HEK293 (cell line): ENCODE measurements around the gene LCN9.

Source experiments
- CTCF ChIA-PET: fragments of 350-600 bp; formaldehyde crosslinking; extraction: SDS; loops from one replicate; lab custom pipeline; 2021; ENCODE audit warnings: antibody characterized with exemption; lab: Yijun Ruan, JAX
- POLR2A ChIA-PET: fragments of 300-600 bp; formaldehyde crosslinking; extraction: SDS; loops from one replicate; lab custom pipeline; 2020; ENCODE audit warnings: antibody characterized with exemption, inconsistent platforms; lab: Yijun Ruan, JAX
- H3K27ac ChIP-seq: fragments of 200-500 bp; sonication (Bioruptor generic); 2 replicates; pipeline ENCODE4 v1.5.1; 2014; ENCODE audit warnings: low read depth, low read length, control low read depth, inconsistent platforms; ENCODE audit errors: extremely low read depth
- H3K36me3 ChIP-seq, 2 experiments: fragments of 200-500 bp in 1 of 2; sonication (Bioruptor generic) in 1 of 2; 1 replicate in 1 of 2; 2 replicates in 1 of 2; pipeline ENCODE4 v1.5.1; 2014 to 2017; ENCODE audit warnings: inconsistent platforms in 2 of 2, low read length in 2 of 2; ENCODE audit not compliant: control insufficient read depth in 2 of 2, insufficient read depth in 1 of 2
- H3K4me1 ChIP-seq: fragments of 200-500 bp; sonication (Bioruptor generic); 2 replicates; pipeline ENCODE4 v1.5.1; 2014; ENCODE audit warnings: mild to moderate bottlenecking, low read length, inconsistent platforms; ENCODE audit not compliant: control insufficient read depth, insufficient read depth
- H3K4me3 ChIP-seq: 2 replicates; pipeline ENCODE4 v1.5.1; 2011; ENCODE audit warnings: low read depth, mild to moderate bottlenecking, control low read depth, low read length, moderate library complexity
- H3K9me3 ChIP-seq: fragments of 200-500 bp; sonication (Bioruptor generic); 2 replicates; pipeline ENCODE4 v1.5.1; 2014; ENCODE audit warnings: low read depth, low read length, inconsistent platforms; ENCODE audit not compliant: control insufficient read depth, insufficient read depth
- GLIS1 ChIP-seq: fragments of 450-650 bp; formaldehyde crosslinking; IDR thresholded peaks from 2 replicates; pipeline ENCODE4 v1.5.1; 2016; ENCODE audit warnings: missing biosample characterization, missing genetic modification characterization
- KLF8 ChIP-seq: fragments of 450-650 bp; formaldehyde crosslinking; IDR thresholded peaks from 2 replicates; pipeline ENCODE4 v1.5.1; 2016; ENCODE audit warnings: missing biosample characterization, missing genetic modification characterization
- SCRT1 ChIP-seq: fragments of 450-650 bp; formaldehyde crosslinking; IDR thresholded peaks from 2 replicates; pipeline ENCODE4 v1.5.1; 2016; ENCODE audit warnings: missing biosample characterization, missing genetic modification characterization, borderline replicate concordance
- SETDB1 ChIP-seq: IDR thresholded peaks from one replicate; pipeline ENCODE4 v1.6.1; 2017; ENCODE audit warnings: mild to moderate bottlenecking, low read length, moderate library complexity, mixed read lengths; ENCODE audit not compliant: insufficient read length
- WT1 ChIP-seq: fragments of 450-650 bp; formaldehyde crosslinking; IDR thresholded peaks from 2 replicates; pipeline ENCODE4 v1.5.1; 2016; ENCODE audit warnings: missing biosample characterization, missing genetic modification characterization
- YY1 ChIP-seq: fragments of 450-650 bp; formaldehyde crosslinking; IDR thresholded peaks from 2 replicates; pipeline ENCODE4 v1.5.1; 2018; ENCODE audit warnings: missing biosample characterization, missing genetic modification characterization
- ZEB2 ChIP-seq: fragments of 450-650 bp; formaldehyde crosslinking; IDR thresholded peaks from 2 replicates; pipeline ENCODE4 v1.5.1; 2016; ENCODE audit warnings: missing biosample characterization, missing genetic modification characterization
- ZIC2 ChIP-seq: fragments of 450-650 bp; formaldehyde crosslinking; IDR thresholded peaks from 2 replicates; pipeline ENCODE4 v1.5.1; 2016; ENCODE audit warnings: missing biosample characterization, missing genetic modification characterization
- ZNF248 ChIP-seq: fragments of 450-650 bp; formaldehyde crosslinking; IDR thresholded peaks from 2 replicates; pipeline ENCODE4 v1.5.1; 2017; ENCODE audit warnings: missing biosample characterization, missing genetic modification characterization
- ZNF350 ChIP-seq: fragments of 450-650 bp; formaldehyde crosslinking; IDR thresholded peaks from 2 replicates; pipeline ENCODE4 v1.5.0; 2017; ENCODE audit warnings: missing biosample characterization, mild to moderate bottlenecking, missing genetic modification characterization
- ZNF37A ChIP-seq: fragments of 450-650 bp; IDR thresholded peaks from 2 replicates; pipeline ENCODE4 v1.5.1; 2018; ENCODE audit warnings: missing biosample characterization, missing genetic modification characterization
- ZNF394 ChIP-seq: fragments of 450-650 bp; formaldehyde crosslinking; IDR thresholded peaks from 2 replicates; pipeline ENCODE4 v1.5.1; 2016; ENCODE audit warnings: missing biosample characterization, missing genetic modification characterization, mild to moderate bottlenecking, moderate library complexity, borderline replicate concordance
- ZNF473 ChIP-seq: fragments of 450-650 bp; formaldehyde crosslinking; IDR thresholded peaks from 2 replicates; pipeline ENCODE4 v1.5.1; 2017; ENCODE audit warnings: missing biosample characterization, missing genetic modification characterization
- ZNF48 ChIP-seq: fragments of 450-650 bp; formaldehyde crosslinking; IDR thresholded peaks from 2 replicates; pipeline ENCODE4 v1.5.1; 2016; ENCODE audit warnings: missing biosample characterization, missing genetic modification characterization
- ZNF558 ChIP-seq: fragments of 450-650 bp; formaldehyde crosslinking; IDR thresholded peaks from 2 replicates; pipeline ENCODE4 v1.5.1; 2016; ENCODE audit warnings: missing biosample characterization, missing genetic modification characterization
- ZNF623 ChIP-seq: fragments of 450-650 bp; formaldehyde crosslinking; IDR thresholded peaks from 2 replicates; pipeline ENCODE4 v1.5.1; 2016; ENCODE audit warnings: missing biosample characterization, missing genetic modification characterization
- ZNF670 ChIP-seq: fragments of 450-650 bp; formaldehyde crosslinking; IDR thresholded peaks from 2 replicates; pipeline ENCODE4 v1.5.1; 2016; ENCODE audit warnings: missing biosample characterization, missing genetic modification characterization, low read depth
- ZNF76 ChIP-seq: fragments of 450-650 bp; formaldehyde crosslinking; IDR thresholded peaks from 2 replicates; pipeline ENCODE4; 2016; ENCODE audit warnings: low read depth, missing biosample characterization, missing genetic modification characterization, borderline replicate concordance
- ZNF791 ChIP-seq: fragments of 450-650 bp; formaldehyde crosslinking; IDR thresholded peaks from 2 replicates; pipeline ENCODE4 v1.5.1; 2016; ENCODE audit warnings: missing biosample characterization, missing genetic modification characterization
- ZNF837 ChIP-seq: fragments of 450-650 bp; formaldehyde crosslinking; IDR thresholded peaks from 2 replicates; pipeline ENCODE4 v1.5.1; 2016; ENCODE audit warnings: missing biosample characterization, missing genetic modification characterization
- ZSCAN30 ChIP-seq: fragments of 450-650 bp; IDR thresholded peaks from 2 replicates; pipeline ENCODE4 v1.5.1; 2018; ENCODE audit warnings: missing biosample characterization, mild to moderate bottlenecking, missing genetic modification characterization, moderate library complexity

Gene LCN9

DNA sequence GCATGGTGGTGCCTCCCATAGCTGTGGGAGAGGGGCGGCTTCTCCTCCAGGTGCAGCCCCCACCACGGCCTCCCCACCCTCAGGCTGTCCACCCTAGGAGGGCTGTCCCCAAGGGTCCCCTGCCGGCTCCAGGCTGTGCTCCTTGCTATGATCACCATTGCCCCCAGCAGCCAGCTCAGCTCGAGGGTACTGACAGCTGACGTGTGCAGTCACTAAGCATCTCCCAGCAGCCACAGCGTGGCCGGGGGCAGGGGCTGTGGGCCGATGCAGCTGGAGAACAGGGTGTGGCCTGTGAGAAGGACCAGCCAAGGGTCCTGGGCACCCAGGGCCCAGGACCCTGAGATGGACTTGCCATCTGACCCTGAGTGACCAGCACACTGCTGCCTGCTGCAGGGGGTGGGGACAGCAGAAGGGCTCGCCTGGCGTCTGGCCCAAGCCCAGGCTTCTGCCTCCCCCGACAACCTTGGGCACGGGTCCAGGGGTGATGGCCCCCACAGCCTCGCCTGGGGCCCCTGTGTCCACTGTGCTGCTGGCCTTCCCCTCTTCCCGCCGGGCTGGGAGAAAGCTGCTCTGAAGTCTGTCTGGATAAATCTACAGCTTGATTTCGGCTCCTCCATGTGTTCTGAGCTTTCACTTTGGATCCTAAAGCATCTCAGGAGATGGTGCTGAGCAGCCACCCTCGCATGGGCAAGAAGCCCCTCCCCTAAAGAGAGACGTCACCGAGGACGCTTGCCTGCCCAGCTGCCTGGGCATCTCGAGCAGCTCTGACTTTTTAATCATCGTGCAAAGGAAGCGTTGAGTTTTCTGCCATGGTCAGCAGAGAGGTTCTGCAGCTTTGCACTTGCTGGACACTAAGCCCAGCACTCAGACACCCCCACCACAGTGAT is 44.4 kb downstream of the LCN9 start:
- ChIA-PET POLR2A (interaction anchor here (0.9 kb wide), 1 partner anchor 11 kb away, joined by 3 read pairs; no protein-coding TSS in a partner anchor), CTCF (interaction anchor here (1.1 kb wide), 1 partner anchor 22 kb away, joined by 3 read pairs; no protein-coding TSS in a partner anchor)
- H3K4me1 ChIP-seq = no peaks in the 10 kb centered on the region
- no peaks in the 10 kb centered on the region for H3K9me3 ChIP-seq
- H3K4me3 ChIP-seq = no peak overlapping the region
- TF ChIP-seq ZNF473 (tag by site-specific recombination) (no peak), ZNF248 (no peak), GLIS1 (0 out of 2 replicates have a peak, but pooled peaks have one; percentile 30)
- no peaks in the 10 kb centered on the region for H3K36me3 ChIP-seq
- H3K27ac ChIP-seq = no peak overlapping the region

DNA sequence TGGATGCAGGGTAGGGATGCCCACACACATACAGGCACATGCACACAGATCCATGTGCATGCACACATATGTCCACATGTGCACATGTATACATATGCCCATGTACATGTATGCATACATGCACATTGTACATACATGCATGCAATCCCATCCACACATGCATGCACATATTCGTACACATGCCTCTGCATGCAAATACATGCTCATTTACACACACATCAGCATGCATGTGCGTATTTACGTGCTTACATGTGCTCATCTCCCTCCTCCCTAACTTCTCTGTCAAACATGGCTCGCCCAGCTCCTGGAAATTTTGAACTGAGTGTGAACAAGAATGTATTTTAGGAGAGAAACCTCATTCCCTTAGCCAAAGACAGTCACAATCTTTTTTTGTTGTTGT is 45.1 kb downstream of the LCN9 start:
- Histone ChIP-seq H3K4me1 (no peaks in the 10 kb centered on the region), H3K4me3 (no peak overlapping the region), H3K9me3 (no peaks in the 10 kb centered on the region)
- TF ChIP-seq ZNF37A = no peak
- TF ChIP-seq ZNF623 (tag by site-specific recombination) = no peak
- TF ChIP-seq ZNF394 (tag by site-specific recombination) = no peak
- TF ChIP-seq ZEB2 (tag by site-specific recombination) = no peak
- no peak for TF ChIP-seq ZSCAN30
- TF ChIP-seq ZNF791 (tag by site-specific recombination) = no peak
- TF ChIP-seq SCRT1 (tag by site-specific recombination) = no peak
- TF ChIP-seq ZNF558 (tag by site-specific recombination) = no peak
- TF ChIP-seq ZNF76 (tag by site-specific recombination) = no peak
- TF ChIP-seq ZNF670 (tag by site-specific recombination) = no peak
- TF ChIP-seq YY1 (tag by site-specific recombination) = no peak
- TF ChIP-seq WT1 (tag by site-specific recombination) = no peak
- TF ChIP-seq ZNF48 = no peak
- no peak for TF ChIP-seq ZNF837 (tag by site-specific recombination)
- TF ChIP-seq ZNF350 (tag by site-specific recombination) = no peak
- TF ChIP-seq, all 188 proteins: peak for 0
- H3K27ac ChIP-seq = no peak overlapping the region
- CTCF ChIA-PET = interaction anchor here (1.1 kb wide), 1 partner anchor 22 kb away, joined by 3 read pairs; no protein-coding TSS in a partner anchor
- H3K36me3 ChIP-seq = no peaks in the 10 kb centered on the region
- POLR2A ChIA-PET = no interaction called here

DNA sequence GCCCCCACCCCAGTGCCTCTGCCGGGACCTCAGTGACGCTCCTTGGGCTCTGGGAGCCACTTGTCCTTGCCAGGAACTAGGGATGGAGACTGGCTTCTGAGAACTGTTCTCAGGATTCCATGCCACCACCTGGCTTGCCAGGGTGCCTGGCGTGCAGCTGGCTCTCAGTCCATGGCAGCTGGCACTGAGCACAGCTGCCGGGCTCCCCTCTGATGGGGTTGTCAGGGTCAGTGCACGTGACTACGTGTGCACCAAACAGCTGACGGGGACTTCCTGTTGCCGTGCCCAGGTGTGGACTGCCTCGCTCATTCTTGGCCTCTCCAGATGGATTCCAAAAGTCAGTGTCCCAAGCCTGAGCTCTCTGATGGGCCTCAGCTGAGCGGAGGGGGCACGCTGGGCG is 48.3 kb downstream of the LCN9 start:
- no peak for TF ChIP-seq ZNF558 (tag by site-specific recombination)
- H3K4me1 ChIP-seq = no peaks in the 10 kb centered on the region
- H3K4me3 ChIP-seq = no peak overlapping the region
- CTCF ChIA-PET = interaction anchor here (0.7 to 1.2 kb wide), 4 partner anchors 8 to 25 kb away, joined by 3 to 4 read pairs (median 3); no protein-coding TSS in a partner anchor
- H3K27ac ChIP-seq = no peak overlapping the region
- POLR2A ChIA-PET = no interaction called here
- no peaks in the 10 kb centered on the region for H3K36me3 ChIP-seq
- no peaks in the 10 kb centered on the region for H3K9me3 ChIP-seq

DNA sequence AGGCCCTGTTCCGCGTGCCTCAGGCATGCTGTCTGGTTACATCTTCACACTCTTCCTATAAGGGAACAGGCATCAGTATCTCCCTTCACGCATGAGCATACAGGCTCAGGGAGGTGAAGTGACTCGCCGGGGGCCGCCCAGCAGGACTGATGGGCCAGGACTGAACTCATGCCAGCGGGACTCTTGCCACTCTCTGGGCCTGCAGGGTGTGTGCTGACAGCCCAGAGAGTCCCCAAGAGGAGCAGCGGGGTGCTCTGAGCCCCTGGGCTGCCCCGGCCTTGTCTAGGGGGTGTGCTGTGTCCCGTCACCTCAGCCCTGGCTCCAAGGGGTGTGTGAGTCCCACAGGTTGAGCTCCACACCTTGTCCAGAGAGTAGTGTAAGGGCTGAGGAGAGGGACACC is 48.8 kb downstream of the LCN9 start:
- TF ChIP-seq ZIC2 (tag by site-specific recombination) (peak; percentile 86), KLF8 (no peak), SETDB1 (no peak)
- ChIA-PET CTCF (interaction anchor here (0.7 to 1.2 kb wide), 3 partner anchors 9 to 25 kb away, joined by 3 to 4 read pairs (median 3); no protein-coding TSS in a partner anchor), POLR2A (no interaction called here)
- Histone ChIP-seq H3K9me3 (no peaks in the 10 kb centered on the region), H3K4me3 (no peak overlapping the region), H3K27ac (no peak overlapping the region), H3K36me3 (no peaks in the 10 kb centered on the region), H3K4me1 (no peaks in the 10 kb centered on the region)
